Heart right ventricle (tissue), 16 donors: ENCODE measurements around the gene CGRRF1. TPM values are rescaled to one million over a fixed set of nuclear protein-coding genes. Genes with fewer than 3 reads are reported as not detected.

Source experiments
- ATAC-seq, 8 donors: fragments of 200-7000 bp; cut with Tn5 transposase; one replicate each; pipeline ENCODE4 v1.9.1; 2020; ENCODE audit warnings: mild to moderate bottlenecking in 8 of 8, moderate library complexity in 8 of 8, moderate number of reproducible peaks in 1 of 8
- DNase-seq, 2 donors: peaks; one replicate each; pipeline ENCODE4 v3.0.0-alpha.2; 2020
- H3K27ac ChIP-seq, 10 donors: fragments of 200-600 bp; sonication (generic) in 2 of 10; one replicate each; pipeline versions ENCODE4 v1.5.0 to v1.8.0; 2020 to 2022; ENCODE audit warnings: mild to moderate bottlenecking in 3 of 10
- H3K27me3 ChIP-seq, 7 donors: fragments of 200-600 bp; one replicate each; pipeline ENCODE4 v1.8.0; 2021 to 2022; ENCODE audit warnings: mild to moderate bottlenecking in 2 of 7
- H3K36me3 ChIP-seq, 9 donors: fragments of 200-600 bp; sonication (generic) in 1 of 9; one replicate each; pipeline versions ENCODE4 v1.5.0 to v1.8.0; 2020 to 2022; ENCODE audit warnings: mild to moderate bottlenecking in 2 of 9
- H3K4me1 ChIP-seq, 9 donors: fragments of 200-600 bp; sonication (generic) in 1 of 9; one replicate each; pipeline versions ENCODE4 v1.5.0 to v1.8.0; 2020 to 2022; ENCODE audit warnings: mild to moderate bottlenecking in 4 of 9
- H3K4me3 ChIP-seq, 10 donors: fragments of 200-600 bp; sonication (generic) in 2 of 10; one replicate each; pipeline versions ENCODE4 v1.5.0 to v1.8.0; 2020 to 2022; ENCODE audit warnings: mild to moderate bottlenecking in 7 of 10, moderate library complexity in 2 of 10
- H3K9me3 ChIP-seq, 11 donors: fragments of 200-600 bp in 10 of 11; sonication (generic) in 2 of 11; one replicate each; pipeline versions ENCODE4 v1.5.0 to v1.8.0; 2013 to 2022; ENCODE audit warnings: mild to moderate bottlenecking in 2 of 11, control low read depth in 1 of 11, moderate library complexity in 1 of 11
- WGBS, 2 donors: extraction: QIAGEN DNeasy Blood & Tissue Kit; methylation state at CpG; one replicate each; pipeline ENCODE4 v1.1.7; 2013; ENCODE audit warnings: inconsistent platforms in 1 of 2; 5-methylcytosine and 5-hydroxymethylcytosine counted together
- intact Hi-C, 10 donors: fragments of 100-400 bp; cut with DNase I; formaldehyde crosslinking; loops; one replicate each; pipeline versions ENCODE4 v1.11.1 to v1.14.2; 2022
- polyA plus RNA-seq, 2 donors: library from polyadenylated mRNA; stranded (reverse); fragments of 200-250 nt; gene quantifications; one replicate each; pipeline ENCODE4 v1.2.3, GENCODE V29; 2013
- total RNA-seq, 10 donors: library from RNA; stranded (reverse); fragmentation: NEBNext Ultra II Directional in 3 of 10; extraction: Animal tissue kit (Norgen Biotek cat#: 25700) in 3 of 10; gene quantifications; one replicate each; pipeline versions ENCODE4 v1.2.1 to v1.2.4, GENCODE V29; 2021 to 2023
- TF ChIP-seq, protein P1 (sequence below), 9 donors: fragments of 200-600 bp; sonication (generic) in 2 of 9; IDR thresholded peaks; one replicate each; pipeline versions ENCODE4 v1.5.0 to v1.8.0; 2021 to 2022; ENCODE audit warnings: antibody characterized with exemption in 9 of 9, mild to moderate bottlenecking in 5 of 9, moderate library complexity in 1 of 9
- donor health status: Arrhythmogenic right ventricular cardiomyopathy.
- donor health status: ischemic (EF 13 %, LVEDD 7.1; RV severe dilation, severe dysfunction).
- donor health status: healthy with polysubstance abuse.
- donor health status: DM: no; HTN: yes; CAD: no.
- donor health status: DM: no; HTN: no; CAD: no.
- donor health status: ischemic (EF 25% LVEDD 6.9; RV normal size, moderate dysfunction).
- donor health status: ischemic (EF 25% LVEDD 5.7; RV mildly dilated, moderate dysfunction).
- donor health status: healthy.
- donor health status: DM: yes; HTN: yes; CAD: no.
- donor health status: Ischemic cardiomyopathy.
- donor health status: ischemic (EF 35%, LVEDD 5.7; RV mildly dilated, moderate dysfunction).
- donor health status: nonischemic (EF 11% LVEDD 7.7; RV severe dilation, severe dysfunction).
- donor health status: DM: yes; HTN: yes; CAD: no.
- donor health status: PGD.
- donor health status: ischemic (EF 29% LVEDD 5.4; RV normal size, mild dysfunction).
- donor health status: nonischemic (EF 23%, LVEDD 6.1; RV moderate dilation, normal function).

The CGRRF1 gene
- total and polyA plus RNA-seq, 12 donors, result 14.2 to 23.1 (median 17.6) TPM

DNA sequence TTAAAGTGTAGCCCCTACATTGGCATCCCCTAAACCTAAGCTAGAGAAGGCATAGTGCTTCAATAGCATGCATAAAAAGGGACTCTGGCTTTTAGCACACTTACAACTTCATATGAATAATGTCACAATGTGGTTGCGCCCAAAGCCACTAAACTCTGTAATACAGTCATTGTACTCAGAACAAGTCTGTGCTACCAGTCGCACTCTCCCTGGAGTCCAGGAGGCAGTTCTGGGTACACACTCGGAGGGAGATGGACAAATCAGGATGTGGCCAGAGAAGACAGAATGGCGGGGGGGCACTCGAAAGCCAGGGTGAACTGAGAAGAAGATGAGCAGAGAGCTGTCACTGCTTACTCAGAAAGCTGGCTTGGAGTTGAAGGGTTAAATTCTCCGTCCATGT, 67.8 kb downstream of the CGRRF1 start:
- H3K4me3 ChIP-seq, result no peak overlapping the region
- ATAC-seq (no peak), DNase-seq (no peak)
- peaks cover 4 to 95% (median 62%) of the 10 kb centered on the region in 9 donors for H3K4me1 ChIP-seq
- peak overlapping the region in 1 of 10 donors; percentile 39 for H3K27ac ChIP-seq
- TF ChIP-seq, protein P1, sequence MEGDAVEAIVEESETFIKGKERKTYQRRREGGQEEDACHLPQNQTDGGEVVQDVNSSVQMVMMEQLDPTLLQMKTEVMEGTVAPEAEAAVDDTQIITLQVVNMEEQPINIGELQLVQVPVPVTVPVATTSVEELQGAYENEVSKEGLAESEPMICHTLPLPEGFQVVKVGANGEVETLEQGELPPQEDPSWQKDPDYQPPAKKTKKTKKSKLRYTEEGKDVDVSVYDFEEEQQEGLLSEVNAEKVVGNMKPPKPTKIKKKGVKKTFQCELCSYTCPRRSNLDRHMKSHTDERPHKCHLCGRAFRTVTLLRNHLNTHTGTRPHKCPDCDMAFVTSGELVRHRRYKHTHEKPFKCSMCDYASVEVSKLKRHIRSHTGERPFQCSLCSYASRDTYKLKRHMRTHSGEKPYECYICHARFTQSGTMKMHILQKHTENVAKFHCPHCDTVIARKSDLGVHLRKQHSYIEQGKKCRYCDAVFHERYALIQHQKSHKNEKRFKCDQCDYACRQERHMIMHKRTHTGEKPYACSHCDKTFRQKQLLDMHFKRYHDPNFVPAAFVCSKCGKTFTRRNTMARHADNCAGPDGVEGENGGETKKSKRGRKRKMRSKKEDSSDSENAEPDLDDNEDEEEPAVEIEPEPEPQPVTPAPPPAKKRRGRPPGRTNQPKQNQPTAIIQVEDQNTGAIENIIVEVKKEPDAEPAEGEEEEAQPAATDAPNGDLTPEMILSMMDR (IDR thresholded peaks at IDR 0.05), result no peak
- peaks cover 0 to 27% (median 5%) of the 10 kb centered on the region in 9 donors for H3K36me3 ChIP-seq
- no peaks in the 10 kb centered on the region for H3K27me3 ChIP-seq
- 83 to 86% methylated on average over 6 of the region's 6 CpGs for WGBS, 2 donors
- peaks cover 0 to 9% (median 2%) of the 10 kb centered on the region in 11 donors for H3K9me3 ChIP-seq
- intact Hi-C loops, result loop anchor here in 3 of 10 donors (5.0 to 10.0 kb wide), 3 partner anchors 47 to 70 kb away; no protein-coding TSS in a partner anchor

DNA sequence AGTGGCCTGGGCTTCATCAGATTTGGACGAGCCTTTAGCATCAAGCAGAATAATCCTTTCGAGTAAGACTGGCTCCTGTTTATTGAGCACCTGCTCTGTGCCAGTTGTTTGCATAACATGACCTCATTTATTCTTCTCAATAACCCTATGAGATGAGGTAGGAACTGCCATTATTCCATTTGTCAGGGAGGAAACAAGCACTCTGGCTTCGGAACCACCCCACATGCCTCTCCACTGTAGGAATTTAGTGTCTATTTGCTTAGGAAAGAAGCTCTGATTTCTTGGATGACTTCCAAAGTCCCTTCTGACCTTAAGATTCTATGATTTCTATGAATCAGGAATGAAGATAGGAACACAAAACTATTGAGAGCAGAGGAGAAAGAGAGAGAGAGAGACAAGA, 68.3 kb downstream of the CGRRF1 start:
- no peak for ATAC-seq
- DNase-seq, result no peak
- Histone ChIP-seq H3K27ac (peak overlapping the region in 2 of 10 donors; percentile 23 to 39), H3K9me3 (peaks cover 0 to 5% (median 0%) of the 10 kb centered on the region in 11 donors), H3K4me1 (peaks cover 4 to 95% (median 65%) of the 10 kb centered on the region in 9 donors), H3K27me3 (no peaks in the 10 kb centered on the region), H3K36me3 (peaks cover 0 to 22% (median under 1%) of the 10 kb centered on the region in 9 donors), H3K4me3 (no peak overlapping the region)
- intact Hi-C loops, result loop anchor here in 3 of 10 donors (5.0 to 10.0 kb wide), 3 partner anchors 47 to 69 kb away; no protein-coding TSS in a partner anchor
- TF ChIP-seq, protein P1 (IDR thresholded peaks at IDR 0.05), result no peak
- WGBS, 2 donors, result 40 to 50% methylated on average over 3 of the region's 3 CpGs

DNA sequence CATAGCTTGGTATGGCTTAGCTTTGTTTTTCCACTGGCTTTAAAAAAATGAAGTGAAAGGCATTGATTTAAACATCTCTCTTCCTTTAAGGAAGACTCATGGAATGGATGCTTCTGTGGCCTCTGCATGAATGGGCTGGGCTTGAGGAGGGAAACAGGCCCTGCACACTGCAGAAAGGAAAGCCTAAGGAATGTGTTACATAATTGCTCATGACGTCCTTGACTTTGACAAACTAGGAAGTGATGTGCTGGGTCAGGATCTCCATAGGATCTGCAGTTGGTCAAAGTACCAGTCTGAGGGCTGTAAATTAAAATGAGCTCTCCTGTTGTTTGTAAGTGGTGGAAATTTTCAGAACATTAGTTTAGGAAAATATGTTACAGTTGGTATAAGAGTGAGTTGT, 69.9 kb downstream of the CGRRF1 start:
- intact Hi-C loops, result loop anchor here in 3 of 10 donors (5.0 to 10.0 kb wide), 3 partner anchors 45 to 68 kb away; no protein-coding TSS in a partner anchor
- H3K27ac ChIP-seq, result peak overlapping the region in 7 of 10 donors; percentile 16 to 64 (median 37)
- ATAC-seq (peak in 6 of 8 donors; percentile 45 to 67 (median 60)), DNase-seq (no peak)
- peaks cover 0 to 19% (median 0%) of the 10 kb centered on the region in 9 donors for H3K36me3 ChIP-seq
- TF ChIP-seq, protein P1 (IDR thresholded peaks at IDR 0.05), result no peak
- H3K4me3 ChIP-seq, result no peak overlapping the region
- no peaks in the 10 kb centered on the region for H3K27me3 ChIP-seq
- peaks cover 4 to 96% (median 75%) of the 10 kb centered on the region in 9 donors for H3K4me1 ChIP-seq
- WGBS, 2 donors, result 4 to 7% methylated on average over 1 of the region's 1 CpG
- no peaks in the 10 kb centered on the region for H3K9me3 ChIP-seq

DNA sequence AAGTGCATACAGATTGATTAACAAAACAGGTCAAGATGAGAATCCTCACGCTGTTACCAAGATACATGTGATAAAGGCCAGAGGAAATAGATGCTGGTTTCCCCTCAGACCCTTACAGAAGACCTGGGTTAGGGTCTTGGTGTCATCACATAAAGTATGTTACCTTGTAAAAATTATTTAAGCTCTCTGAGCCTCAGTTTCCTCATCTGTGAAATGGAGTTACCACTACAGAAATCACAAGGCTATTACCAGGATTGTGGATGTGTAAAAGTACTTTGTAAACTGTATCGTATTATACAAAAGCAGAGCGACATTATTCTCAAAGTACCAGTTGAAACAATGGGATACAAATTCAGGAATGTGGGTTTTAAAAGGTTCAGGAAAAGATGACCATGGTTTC, 71.2 kb downstream of the CGRRF1 start:
- 91 to 94% methylated on average over 3 of the region's 3 CpGs for WGBS, 2 donors
- no peak overlapping the region for H3K27ac ChIP-seq
- TF ChIP-seq, protein P1 (IDR thresholded peaks at IDR 0.05), result no peak
- H3K4me3 ChIP-seq, result no peak overlapping the region
- DNase-seq (no peak), ATAC-seq (no peak)
- intact Hi-C loops, result no loop called here
- no peaks in the 10 kb centered on the region for H3K27me3 ChIP-seq
- peaks cover 0 to 19% (median 0%) of the 10 kb centered on the region in 9 donors for H3K36me3 ChIP-seq
- no peaks in the 10 kb centered on the region for H3K9me3 ChIP-seq
- H3K4me1 ChIP-seq, result peaks cover 0 to 87% (median 65%) of the 10 kb centered on the region in 9 donors
